ENCODE measurements around the gene THRB.

GRCh38 chr3:24339266-24339825 is 155.3 kb downstream of the THRB start:
- TF ChIP-seq CTCF (IDR thresholded peaks at IDR 0.05) (no peak), ELF4 (CRISPR knock-in tag; IDR thresholded peaks at IDR 0.05; ENCODE audit: low read depth) (no peak), TP53 (CRISPR knock-in tag; IDR thresholded peaks at IDR 0.05) (no peak), MAX (CRISPR knock-in tag; IDR thresholded peaks at IDR 0.05) (no peak), ZNF317 (CRISPR knock-in tag; IDR thresholded peaks at IDR 0.05; ENCODE audit: borderline replicate concordance, low read depth) (no peak), ATF2 (CRISPR knock-in tag; IDR thresholded peaks at IDR 0.05; ENCODE audit: borderline replicate concordance, low read depth) (no peak), FOXP1 (CRISPR knock-in tag; IDR thresholded peaks at IDR 0.05; ENCODE audit: borderline replicate concordance) (no peak), ARID4B (CRISPR knock-in tag; IDR thresholded peaks at IDR 0.05; ENCODE audit: borderline replicate concordance) (no peak), IRF2 (CRISPR knock-in tag; IDR thresholded peaks at IDR 0.05; ENCODE audit: borderline replicate concordance, low read depth) (no peak), NR1H2 (CRISPR knock-in tag; IDR thresholded peaks at IDR 0.05) (no peak), CREM (CRISPR knock-in tag; IDR thresholded peaks at IDR 0.05) (no peak), SMAD4 (CRISPR knock-in tag; IDR thresholded peaks at IDR 0.05) (no peak), SP1 (CRISPR knock-in tag; conservative IDR thresholded peaks at IDR 0.05) (no peak), TCF7 (CRISPR knock-in tag; IDR thresholded peaks at IDR 0.05; ENCODE audit: low read depth) (no peak)
